GM21576 (cell line): ENCODE data around the gene PNCK.
"Not testable (repeated sequence)": the region's sequence is repeated elsewhere in the genome, so short reads cannot be mapped to it uniquely, and the experiment has no call there.

ENCODE experiments used
- ATAC-seq: cut with Tn5 transposase; IDR thresholded peaks from one replicate; pipeline ENCODE4 v1.9.1; 2021; ENCODE audit warnings: mild to moderate bottlenecking, moderate library complexity; ENCODE audit not compliant: unreplicated experiment

Gene PNCK

DNA sequence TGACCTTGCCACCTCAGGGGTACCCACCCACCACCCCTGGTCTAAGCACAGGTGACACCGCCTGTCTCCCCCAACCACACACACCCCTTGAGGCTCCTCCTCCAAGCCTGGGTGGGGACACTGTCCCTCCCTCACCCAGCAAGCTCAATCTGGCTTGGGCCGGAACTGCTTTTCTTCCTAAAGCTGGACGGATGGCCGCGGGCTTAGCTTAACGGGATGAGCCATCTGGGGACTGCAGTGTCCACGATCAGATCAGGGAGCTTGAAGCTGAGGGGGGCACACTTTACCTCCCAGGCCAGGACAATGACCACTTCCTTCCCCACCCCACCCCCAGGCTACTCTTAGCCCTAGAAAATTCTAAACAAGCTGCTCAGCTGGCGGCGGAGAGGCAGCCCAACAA is 13.1 kb upstream of the PNCK start:
- ATAC-seq = no peak

DNA sequence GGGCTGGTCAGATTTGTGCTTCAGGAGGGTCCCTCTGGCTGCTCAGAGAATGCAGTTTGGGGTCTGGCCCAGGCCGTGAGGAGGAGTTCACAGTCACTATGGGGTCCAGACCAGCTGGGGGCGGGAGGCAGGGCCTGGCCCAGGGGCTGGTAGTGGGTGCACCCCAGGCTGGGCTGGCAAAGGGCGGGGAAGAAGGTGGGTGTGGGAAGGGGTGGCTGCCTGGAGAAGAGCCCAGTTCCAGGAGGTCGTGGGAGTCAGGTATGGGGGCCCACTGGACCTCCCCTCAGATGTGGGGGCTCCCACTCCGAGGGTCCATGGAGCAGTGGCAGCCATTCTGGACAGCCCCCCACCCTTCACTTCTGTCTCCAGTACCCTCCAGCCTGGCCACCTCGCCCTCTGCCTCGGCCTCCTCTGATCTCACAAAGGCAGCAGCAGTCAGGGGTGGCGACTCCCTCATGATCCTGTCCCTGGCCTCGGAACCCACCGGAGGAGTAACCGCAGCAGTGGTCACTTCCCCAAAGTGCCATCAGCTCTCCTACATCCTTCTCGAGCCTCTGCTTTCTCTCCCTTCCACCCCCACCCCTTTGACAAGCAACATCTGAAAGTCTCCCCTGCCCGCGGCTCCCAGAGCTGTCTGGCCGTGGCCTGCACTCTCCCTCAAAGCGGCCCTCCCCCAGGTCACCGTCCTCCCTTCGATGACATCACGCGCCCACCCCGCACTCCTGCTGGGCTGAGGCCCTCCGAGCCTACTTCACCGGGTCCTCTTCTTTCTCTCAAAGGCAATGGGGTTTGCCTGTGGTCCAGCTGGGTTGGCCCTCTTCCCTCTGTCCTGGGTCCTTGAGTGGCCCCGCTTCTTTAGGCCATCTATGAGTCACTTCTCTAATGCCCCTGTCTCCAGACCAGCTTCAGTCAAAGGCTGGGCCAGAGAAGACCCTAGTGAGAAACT is 12.4 kb upstream of the PNCK start:
- ATAC-seq = no peak

DNA sequence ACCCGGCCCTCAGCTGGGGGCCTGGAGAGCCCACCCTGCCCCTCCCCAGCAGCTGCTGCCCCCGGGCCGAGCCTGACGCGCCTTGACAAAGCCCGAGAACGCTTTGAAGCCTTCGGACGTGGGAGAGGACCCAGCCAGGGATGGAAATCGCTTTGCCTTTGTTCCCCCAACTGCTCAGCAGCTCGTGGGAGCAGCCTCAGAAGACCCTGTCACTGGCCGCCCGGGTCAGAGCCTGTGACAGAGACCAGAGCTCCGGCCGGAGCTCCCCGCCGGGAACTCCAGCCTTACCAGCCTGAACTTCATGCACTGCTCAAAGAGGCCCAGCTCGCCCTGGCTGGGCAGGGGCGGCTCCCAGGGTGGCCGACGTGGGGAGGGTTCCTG is 11.5 kb upstream of the PNCK start:
- no peak for ATAC-seq

DNA sequence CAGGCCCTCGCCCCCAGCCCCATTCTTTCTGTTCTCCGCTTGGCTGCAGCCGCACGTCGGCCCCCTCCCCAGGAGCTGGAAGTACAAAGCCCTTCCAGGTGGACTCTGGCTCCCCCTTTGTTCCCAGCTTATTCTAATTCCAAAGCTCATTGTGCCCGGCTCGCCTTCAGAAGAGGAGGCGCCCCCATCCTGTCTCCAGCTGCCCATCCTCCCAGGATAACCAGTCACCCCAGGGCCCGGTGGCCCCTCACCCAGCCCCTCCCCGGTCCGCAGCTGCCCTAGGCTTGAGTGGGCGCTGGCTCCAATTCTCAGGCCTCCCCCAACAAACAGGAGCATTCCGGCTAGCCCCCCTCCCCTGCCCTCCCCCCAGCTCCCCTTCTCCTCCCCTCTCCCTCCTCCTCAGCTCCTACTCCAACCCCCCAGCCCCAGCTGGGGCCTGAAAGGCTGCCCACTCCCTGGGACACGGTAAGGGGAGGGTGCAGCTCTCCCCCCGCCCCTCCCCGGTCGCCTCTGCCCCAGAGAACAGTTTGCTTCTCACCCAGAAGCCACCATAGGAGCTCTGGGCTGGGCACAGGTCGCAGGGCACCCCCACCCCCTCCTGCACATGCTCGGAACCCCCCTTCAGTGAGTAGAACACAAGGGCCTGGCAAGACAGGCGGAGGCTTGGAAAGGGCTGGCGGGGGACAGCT is 11.0 kb upstream of the PNCK start:
- ATAC-seq = no peak

DNA sequence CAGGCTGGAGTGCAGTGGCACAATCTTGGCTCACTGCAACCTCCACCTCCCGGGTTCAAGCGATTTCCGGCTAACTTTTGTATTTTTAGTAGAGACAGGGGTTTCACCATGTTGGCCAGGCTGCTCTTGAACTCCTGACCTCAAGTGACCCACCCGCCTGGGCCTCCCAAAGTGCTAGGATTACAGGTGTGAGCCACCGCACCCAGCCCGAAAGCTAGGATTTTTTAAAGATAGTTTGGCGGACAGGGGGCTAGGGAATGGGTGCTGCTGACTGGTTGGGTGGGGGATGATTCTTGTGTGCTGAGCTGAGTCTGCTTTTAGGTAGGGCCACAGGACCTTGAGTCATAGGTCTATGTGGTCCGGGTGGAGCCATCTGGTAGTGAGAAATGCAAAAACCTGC is 9.9 kb upstream of the PNCK start:
- ATAC-seq = not testable (repeated sequence)

DNA sequence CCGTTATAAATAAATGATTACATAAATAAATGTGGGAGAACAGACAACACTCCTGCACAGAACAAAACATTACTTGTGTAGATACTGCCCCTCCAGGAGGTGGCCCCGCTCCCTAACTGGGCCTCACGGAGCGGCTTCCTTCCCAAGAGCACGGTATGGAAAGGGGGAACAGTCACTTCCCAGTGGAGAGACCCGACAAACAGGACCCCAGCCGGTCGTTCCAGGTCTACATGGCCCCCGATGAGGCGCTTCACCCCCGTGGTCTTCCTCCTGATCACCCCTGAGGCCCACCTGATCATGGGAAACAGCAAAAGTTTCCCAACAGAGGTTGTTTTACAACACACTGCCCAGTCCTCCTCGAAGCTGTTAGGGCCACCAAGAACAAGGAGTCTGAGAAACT is 7.6 kb upstream of the PNCK start:
- no peak for ATAC-seq

DNA sequence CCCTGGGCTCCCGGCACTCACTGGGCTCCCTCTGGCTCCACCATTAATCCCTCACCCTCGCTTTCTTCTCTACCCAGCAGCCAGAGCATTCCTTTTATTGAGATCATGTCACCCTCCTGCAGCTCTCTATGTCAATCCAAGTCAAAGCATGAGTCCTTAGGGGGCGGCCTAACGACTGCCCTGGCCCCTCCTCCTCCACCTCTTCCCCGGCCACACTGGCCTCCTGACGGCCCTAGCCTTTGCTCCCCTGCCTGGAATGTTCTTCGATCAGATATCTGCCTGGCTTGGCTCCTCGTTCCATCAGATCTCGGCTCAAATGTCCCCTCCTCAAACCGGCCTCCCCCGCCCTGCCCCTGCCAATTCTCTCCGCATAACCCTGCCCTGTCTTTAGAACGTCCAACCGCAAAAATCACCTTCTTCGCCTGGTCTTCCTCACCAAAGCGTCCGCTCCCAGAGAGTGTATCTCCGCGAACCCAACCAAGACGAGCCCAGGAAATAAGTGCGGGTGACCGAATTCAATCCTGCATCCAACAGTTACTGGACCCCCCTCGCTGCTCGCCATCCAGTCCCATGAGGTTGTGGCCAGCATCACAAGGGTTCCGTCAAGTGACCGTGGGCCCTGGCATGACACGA is 722 bp upstream of the PNCK start:
- ATAC-seq = no peak

DNA sequence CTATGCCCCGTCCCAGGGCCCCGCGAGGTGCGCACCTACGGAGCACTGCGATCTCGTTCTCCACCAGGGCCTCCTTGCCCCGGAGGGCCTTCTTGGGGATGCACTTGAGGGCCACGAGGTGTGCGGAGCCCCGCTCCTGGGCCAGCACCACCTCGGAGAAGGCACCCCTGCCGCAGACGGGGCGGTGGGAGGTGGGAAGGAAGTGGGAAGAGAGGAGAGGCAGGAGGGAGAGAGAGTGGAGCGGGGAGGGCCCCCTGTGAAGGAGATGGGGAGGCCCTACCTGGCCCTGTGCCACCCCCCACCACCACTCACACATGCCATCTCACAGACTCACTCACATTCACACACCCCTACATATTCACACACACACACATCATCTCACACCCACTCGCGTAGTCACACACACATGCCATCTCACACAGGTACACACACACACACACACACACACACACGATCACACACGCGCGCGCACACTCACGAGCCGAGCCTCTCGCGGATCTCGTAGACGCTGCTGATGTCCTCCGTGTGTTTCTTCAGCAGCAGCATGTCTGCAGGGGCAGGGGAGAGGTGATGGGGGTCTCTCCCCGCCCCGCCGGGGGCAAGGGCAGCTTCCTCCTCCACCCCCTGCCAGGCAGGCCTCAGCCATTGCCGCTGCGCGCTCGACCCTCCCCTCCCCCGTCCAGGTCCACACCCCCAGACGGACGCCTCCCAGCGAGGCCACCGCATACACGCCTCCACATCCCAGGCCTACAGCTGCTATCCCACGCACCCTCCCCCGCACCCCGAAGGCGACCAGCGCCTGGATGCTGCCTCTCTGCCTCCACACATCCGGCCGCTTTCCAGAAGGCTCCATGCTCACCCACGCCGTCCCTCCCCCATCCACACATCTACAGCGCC is 834 bp downstream of the PNCK start:
- ATAC-seq = no peak

DNA sequence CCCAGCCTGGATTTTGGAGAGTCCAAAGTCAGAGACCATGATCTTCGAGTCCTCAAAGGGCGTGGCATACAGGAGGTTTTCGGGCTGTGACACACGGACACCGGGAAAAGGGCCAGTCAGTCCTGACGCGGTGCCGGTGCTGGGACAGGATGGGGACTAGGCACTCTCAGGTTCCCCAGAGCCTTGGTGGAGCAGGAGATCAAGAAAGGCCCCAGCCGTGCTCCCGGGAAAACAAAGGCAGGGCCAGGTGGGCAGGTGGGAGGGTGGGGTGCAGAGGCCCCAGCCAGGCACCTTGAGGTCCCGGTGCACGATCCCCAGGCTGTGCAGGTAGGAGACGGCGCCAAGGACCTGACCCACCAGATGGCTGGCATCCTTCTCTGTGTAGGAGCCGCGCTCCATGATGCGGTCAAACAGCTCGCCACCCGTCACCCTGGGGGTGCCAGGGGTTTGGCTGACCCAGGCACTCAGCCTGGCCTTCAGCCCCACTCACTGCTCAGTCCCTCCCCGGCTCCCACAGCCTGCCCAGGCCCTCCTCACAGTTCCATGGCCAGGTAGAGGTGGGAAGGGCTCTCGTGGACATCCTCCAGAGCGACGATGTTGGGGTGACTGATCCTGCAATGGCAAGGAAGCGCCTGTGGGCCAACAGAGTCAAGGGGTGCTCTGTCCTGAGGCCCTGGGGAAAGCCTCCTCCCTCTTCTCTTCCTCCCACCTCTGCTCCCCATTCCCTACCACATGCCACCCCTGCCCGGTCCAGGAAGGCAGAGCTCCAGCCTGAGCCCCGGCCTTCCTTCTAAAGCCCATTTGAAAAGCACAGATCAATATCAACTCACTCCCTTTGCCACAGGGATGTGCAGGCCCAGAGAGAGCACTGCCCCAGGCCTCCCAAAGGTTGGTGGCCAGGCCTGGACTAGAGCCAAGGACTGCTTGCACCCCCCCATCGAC is 1.8 kb downstream of the PNCK start:
- ATAC-seq = no peak

DNA sequence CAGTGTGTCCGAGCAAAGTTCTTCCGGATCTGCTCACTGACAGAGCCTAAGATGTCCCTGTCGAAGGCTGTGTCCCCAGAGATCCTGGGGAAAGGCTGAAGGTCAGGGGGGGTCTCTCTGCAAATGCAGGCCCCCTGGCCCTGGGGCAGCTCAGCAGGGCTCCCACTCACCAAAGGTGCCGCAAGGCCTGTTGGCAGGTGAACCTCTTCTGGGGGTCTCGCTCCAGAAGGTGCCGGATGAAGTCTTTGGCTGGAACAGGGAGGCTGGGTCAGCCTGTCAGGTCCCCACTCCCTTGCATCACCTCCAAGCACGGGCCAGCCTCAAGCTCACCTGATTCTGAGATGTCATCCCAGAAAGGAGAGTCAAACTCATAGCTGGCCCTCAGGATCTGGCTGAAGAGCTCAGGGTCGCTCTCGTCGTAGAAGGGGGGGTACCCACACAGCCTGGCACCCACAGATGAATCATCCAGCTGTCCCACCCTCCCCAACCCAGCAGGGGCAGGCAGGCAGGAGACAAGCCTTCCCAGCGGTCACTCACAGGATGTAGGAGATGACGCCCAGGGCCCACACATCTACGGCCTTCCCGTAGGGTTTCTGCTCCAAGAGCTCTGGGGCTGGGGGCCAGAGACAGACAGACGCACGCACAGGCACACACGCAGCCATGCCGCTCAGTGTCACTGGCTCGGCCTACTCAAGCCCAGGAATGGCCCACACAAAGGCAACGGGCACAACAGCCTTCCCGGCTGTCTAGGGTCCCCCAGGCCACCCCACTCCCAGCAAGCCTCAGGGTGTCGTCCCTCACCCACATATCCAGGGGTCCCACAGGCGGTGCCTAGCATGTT is 2.6 kb downstream of the PNCK start:
- ATAC-seq = no peak

DNA sequence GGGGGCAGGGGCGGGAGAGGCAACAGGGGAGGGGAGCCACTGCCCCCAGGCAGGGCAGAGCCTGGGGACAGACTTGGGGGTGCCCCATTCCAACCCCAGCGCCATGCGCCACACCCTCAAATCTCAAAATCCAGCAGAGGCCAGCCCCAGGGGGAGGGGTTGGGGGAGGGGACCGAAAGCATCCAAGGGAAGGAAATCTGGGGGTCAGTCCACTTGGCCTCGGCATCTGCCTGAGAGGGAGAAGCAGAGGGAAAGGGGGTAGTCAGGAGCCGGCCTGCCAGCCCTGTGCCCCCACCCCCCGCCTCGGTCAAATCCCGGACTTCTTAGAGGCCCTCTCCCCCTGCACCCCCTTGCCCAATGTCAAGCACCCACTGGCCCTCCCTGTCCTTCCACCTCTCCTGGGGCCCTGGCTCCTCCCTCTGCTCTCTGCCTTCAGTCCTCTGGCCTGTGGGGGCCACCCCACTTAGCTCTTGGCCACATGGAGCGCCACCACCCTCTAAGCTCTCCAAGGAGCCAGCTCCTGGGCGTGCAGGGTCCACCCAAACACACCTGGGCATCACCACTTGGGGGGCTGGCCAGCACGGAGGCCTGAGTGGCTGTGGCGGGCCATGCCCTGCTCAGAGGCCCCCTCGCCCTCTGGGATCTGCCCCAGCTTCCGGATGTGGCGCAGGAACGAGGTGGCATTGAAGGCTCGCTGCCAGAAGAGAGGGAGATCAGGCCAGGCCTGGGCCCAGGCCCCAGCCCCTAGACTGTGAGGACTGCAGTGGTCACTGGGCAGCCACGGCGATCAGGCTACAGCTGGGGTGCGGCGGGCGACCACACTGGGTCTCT is 3.5 kb downstream of the PNCK start:
- no peak for ATAC-seq

DNA sequence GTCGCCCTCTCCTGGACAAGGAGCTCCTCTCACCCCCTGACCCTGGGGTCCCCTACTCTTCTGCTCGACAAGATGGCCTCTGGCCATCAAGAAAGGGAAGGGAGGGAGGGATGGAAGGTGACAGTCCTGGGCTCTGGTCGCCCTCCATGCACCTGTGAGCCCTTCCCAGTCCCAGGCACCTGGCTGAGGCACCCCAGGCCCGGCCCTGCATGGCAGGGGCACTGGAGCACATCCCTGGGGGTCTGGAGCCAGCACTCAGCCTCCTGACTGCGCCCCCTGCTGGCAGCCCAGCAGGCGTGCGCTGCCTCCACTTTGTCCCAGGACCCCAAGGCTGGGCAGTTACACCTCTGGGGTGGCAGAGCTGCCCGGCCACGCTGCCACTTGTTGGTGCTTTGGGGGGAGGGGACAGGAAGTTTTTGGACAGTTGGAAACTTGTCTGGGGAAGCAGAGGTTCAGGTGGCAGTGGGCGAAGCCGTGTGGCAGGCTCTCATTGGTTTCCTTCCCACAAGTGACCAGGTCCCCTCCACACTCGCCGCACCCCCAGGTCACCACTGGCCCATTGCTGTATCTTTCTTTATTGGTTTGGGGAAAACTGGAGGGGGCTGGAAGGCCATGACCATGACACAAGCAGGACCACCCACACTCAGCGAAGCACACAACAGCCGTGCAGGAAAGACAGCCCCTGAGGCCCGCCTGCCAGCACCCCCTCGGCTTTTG is 4.3 kb downstream of the PNCK start:
- ATAC-seq = no peak

DNA sequence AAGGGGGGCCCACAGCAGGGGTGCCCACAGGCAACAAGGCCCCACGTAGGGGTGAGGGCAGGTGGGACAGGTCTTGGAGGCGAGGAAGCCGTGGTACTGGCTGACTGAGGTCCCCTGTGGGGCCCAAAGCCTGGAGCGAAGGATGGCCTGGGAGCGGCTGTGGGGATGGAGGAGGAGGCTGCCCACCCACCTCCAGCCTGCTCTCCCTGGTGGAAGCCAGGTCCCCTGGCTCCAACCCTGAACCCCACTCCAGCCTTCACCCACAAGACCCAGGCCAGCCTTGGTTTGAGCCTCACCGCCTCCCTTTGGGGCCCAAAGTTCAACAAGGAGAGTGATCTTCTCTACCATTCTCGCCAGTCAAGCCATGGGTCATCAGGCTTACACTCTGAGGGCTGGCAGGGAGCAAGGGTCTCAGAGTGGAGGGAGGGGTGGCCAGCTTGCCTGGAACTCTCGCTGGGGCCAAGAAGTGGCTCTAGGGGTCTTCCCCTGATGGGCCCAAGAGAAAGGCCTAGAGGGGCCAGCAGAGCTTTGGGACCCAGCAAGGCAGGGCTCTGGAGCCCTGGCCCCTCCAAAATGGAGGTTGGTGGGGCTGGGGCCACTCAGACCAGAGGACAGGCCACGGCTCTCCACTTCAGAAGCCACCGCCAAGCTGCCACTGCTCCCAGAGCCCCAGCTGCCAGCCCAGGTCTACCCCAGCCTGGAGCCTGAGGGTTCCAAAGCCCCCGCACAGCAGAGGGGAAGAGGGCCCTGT is 5.0 kb downstream of the PNCK start:
- ATAC-seq = no peak

DNA sequence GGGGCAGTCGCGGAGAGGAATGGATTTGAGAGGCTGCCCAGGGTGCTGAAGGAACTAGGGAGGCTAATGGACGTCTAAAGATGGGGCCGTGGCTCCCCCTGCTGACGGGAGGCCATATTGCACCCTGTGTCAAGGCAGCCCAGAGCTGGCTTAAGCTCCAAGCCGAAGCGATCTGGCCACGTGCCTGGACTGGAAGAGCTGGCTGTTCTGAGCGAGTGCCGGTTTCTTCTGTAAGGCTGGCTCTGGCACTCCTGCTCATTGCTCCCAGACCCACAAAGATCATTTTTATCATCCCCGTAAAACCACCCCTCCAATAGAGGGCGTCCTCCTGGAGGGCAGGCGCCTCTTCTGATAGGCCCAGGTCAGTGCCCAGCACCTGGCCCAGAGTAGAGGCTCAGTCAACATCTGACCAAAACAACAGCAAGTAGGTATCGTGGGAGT is 5.6 kb downstream of the PNCK start:
- ATAC-seq = no peak

DNA sequence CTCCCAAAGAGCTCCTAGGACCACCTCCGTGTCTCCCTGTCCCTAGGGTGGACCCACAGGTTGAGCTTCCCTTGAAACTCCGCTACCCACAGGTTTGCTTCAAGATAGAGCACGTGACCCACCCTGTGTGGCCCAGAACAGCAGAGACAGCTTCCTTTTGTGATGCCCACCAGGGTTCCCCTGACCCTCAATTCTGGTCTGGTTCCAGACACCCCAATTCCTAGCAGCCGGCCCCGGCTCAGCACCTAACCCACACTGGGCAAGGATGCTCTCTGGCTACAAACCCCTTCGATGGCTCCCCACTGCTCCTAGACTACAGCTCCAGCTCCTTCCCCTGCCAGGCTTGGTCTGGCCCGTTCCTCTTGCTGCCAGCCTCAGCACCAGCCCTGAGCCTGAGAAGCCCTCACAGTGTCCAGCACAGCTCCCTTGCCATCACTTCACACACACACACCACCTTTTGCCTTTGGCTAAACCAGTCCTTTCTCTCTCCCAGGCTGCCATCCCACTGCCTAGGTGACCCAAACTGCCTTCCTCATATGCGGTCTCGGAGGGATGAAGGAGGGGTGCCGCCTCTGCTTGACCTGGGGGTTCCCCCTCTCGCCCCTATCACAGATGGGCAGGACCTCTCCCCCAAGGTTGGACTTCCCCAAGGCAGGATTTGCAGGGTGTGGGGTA is 6.2 kb downstream of the PNCK start:
- ATAC-seq = no peak

DNA sequence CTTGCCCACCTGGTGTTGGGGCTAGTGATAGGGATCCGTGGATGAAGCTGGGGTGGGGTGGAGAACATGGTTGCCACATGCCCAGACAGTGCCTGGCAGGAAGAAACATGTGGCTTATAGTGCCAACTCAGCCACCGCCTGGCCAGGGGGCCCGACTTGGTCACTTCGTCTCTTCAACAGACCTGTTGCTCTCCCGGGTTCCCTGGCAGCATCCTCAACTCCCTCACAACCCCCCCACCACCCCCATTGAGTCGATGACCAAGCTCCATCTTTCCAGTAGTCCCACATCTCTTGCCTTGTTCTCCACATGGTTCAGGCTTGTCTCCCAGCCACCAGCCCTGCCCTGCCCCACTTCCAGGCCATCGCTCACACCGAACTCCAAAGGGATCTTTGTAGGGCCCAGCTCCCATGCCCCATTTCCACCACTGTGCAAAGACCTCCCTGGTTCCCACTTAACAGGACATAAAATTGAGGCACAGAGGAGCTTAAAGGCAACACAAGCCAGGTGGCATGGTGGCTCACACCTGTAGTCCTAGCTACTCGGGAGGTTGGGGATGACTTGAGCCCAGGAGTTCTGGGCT is 7.8 kb downstream of the PNCK start:
- no peak for ATAC-seq
